HG02571 (cell line): ENCODE data around the gene LURAP1L.

Experiments used
- ATAC-seq: cut with Tn5 transposase; IDR thresholded peaks from one replicate; pipeline ENCODE4 v1.9.1; 2021; ENCODE audit warnings: mild to moderate bottlenecking, moderate library complexity; ENCODE audit not compliant: unreplicated experiment

The LURAP1L gene

GRCh38 chr9:12808569-12808968 is 33.7 kb downstream of the LURAP1L start:
- ATAC-seq: no peak

- no peak for ATAC-seq
Measured at GRCh38 chr9:12809720-12810119, 34.9 kb downstream of the LURAP1L start.

GRCh38 chr9:12811935-12812334 is 37.1 kb downstream of the LURAP1L start:
- no peak for ATAC-seq

GRCh38 chr9:12812710-12813109 is 37.9 kb downstream of the LURAP1L start:
- ATAC-seq: no peak

GRCh38 chr9:12813533-12813932 is 38.7 kb downstream of the LURAP1L start:
- no peak for ATAC-seq

- ATAC-seq: no peak
Measured at GRCh38 chr9:12813960-12814876, 39.4 kb downstream of the LURAP1L start.

- ATAC-seq: no peak
Measured at GRCh38 chr9:12814877-12815237, 40.0 kb downstream of the LURAP1L start.

GRCh38 chr9:12815888-12816287 is 41.1 kb downstream of the LURAP1L start:
- no peak for ATAC-seq

- no peak for ATAC-seq
Measured at GRCh38 chr9:12816656-12817101, 41.9 kb downstream of the LURAP1L start.

- ATAC-seq: no peak
Measured at GRCh38 chr9:12817702-12818101, 42.9 kb downstream of the LURAP1L start.

GRCh38 chr9:12818431-12819000 is 43.7 kb downstream of the LURAP1L start:
- no peak for ATAC-seq

- no peak for ATAC-seq
Measured at GRCh38 chr9:12819436-12820185, 44.8 kb downstream of the LURAP1L start.

- ATAC-seq: no peak
Measured at GRCh38 chr9:12822111-12822510, 47.3 kb downstream of the LURAP1L start.

GRCh38 chr9:12826924-12827565 is 52.2 kb downstream of the LURAP1L start:
- ATAC-seq: no peak

GRCh38 chr9:12833701-12834100 is 58.9 kb downstream of the LURAP1L start:
- ATAC-seq: no peak

GRCh38 chr9:12838546-12838945 is 63.7 kb downstream of the LURAP1L start:
- no peak for ATAC-seq

GRCh38 chr9:12843735-12844134 is 68.9 kb downstream of the LURAP1L start:
- no peak for ATAC-seq

GRCh38 chr9:12846035-12846434 is 71.2 kb downstream of the LURAP1L start:
- ATAC-seq: no peak

GRCh38 chr9:12847561-12847960 is 72.7 kb downstream of the LURAP1L start:
- no peak for ATAC-seq

GRCh38 chr9:12849486-12850003 is 74.7 kb downstream of the LURAP1L start:
- no peak for ATAC-seq
